Trophoblast cell (in vitro differentiated cells and primary cell): ENCODE measurements around the gene GUCD1.
A peak's percentile ranks its signal among the peaks of the same experiment; 100 is the strongest.

ENCODE experiments used
- DNase-seq, 2 donors: peaks; one replicate each; pipeline ENCODE4 v3.0.0-alpha.2; 2016
- H2AFZ ChIP-seq: 2 replicates; pipeline ENCODE4 v1.6.1; 2013; ENCODE audit warnings: low read length, moderate library complexity, mild to moderate bottlenecking; ENCODE audit not compliant: insufficient read depth, poor library complexity
- H2AK5ac ChIP-seq: 2 replicates; pipeline ENCODE4 v1.6.1; 2013; ENCODE audit warnings: mild to moderate bottlenecking, low read length
- H2BK120ac ChIP-seq: 2 replicates; pipeline ENCODE4 v1.6.1; 2013; ENCODE audit warnings: low read length, mild to moderate bottlenecking, moderate library complexity; ENCODE audit not compliant: insufficient read depth, poor library complexity
- H2BK12ac ChIP-seq: 2 replicates; pipeline ENCODE4 v1.6.1; 2013; ENCODE audit warnings: mild to moderate bottlenecking, low read length, moderate library complexity
- H2BK5ac ChIP-seq: 2 replicates; pipeline ENCODE4 v1.6.1; 2013; ENCODE audit warnings: low read length, low read depth, moderate library complexity, mild to moderate bottlenecking; ENCODE audit not compliant: poor library complexity
- H3K14ac ChIP-seq: 2 replicates; pipeline ENCODE4 v1.6.1; 2013; ENCODE audit warnings: mild to moderate bottlenecking, low read length
- H3K18ac ChIP-seq: 2 replicates; pipeline ENCODE4 v1.6.1; 2013; ENCODE audit warnings: mild to moderate bottlenecking, low read length
- H3K23ac ChIP-seq: 2 replicates; pipeline ENCODE4 v1.6.1; 2013; ENCODE audit warnings: low read length
- H3K27ac ChIP-seq: 2 replicates; pipeline ENCODE4 v1.5.1; 2013; ENCODE audit warnings: low read depth, mild to moderate bottlenecking, inconsistent platforms, low read length, moderate library complexity
- H3K27me3 ChIP-seq: 2 replicates; pipeline ENCODE4 v1.6.1; 2013; ENCODE audit warnings: inconsistent platforms, mild to moderate bottlenecking, low read length, moderate library complexity; ENCODE audit not compliant: insufficient read depth
- H3K36me3 ChIP-seq, 2 experiments: 1 replicate in 1 of 2; 2 replicates in 1 of 2; pipeline ENCODE4 v1.6.1; 2013; ENCODE audit warnings: low read length in 2 of 2, mild to moderate bottlenecking in 2 of 2, moderate library complexity in 1 of 2; ENCODE audit not compliant: insufficient read depth in 2 of 2, control insufficient read depth in 1 of 2
- H3K4ac ChIP-seq: 2 replicates; pipeline ENCODE4 v1.6.1; 2013; ENCODE audit warnings: low read depth, mild to moderate bottlenecking, low read length, moderate library complexity
- H3K4me1 ChIP-seq, 2 experiments: 1 replicate in 1 of 2; 2 replicates in 1 of 2; pipeline ENCODE4 v1.6.1; 2013; ENCODE audit warnings: low read length in 2 of 2, mild to moderate bottlenecking in 2 of 2, moderate library complexity in 1 of 2; ENCODE audit not compliant: insufficient read depth in 2 of 2, control insufficient read depth in 1 of 2
- H3K4me2 ChIP-seq: 2 replicates; pipeline ENCODE4 v1.6.1; 2013; ENCODE audit warnings: inconsistent platforms, mild to moderate bottlenecking, low read length, moderate library complexity
- H3K4me3 ChIP-seq: 2 replicates; pipeline ENCODE4 v1.5.1; 2013; ENCODE audit warnings: mild to moderate bottlenecking, low read depth, low read length, inconsistent platforms
- H3K79me1 ChIP-seq: one replicate; pipeline ENCODE4 v1.6.1; 2013; ENCODE audit warnings: low read length
- H3K79me2 ChIP-seq: 2 replicates; pipeline ENCODE4 v1.6.1; 2013; ENCODE audit warnings: low read length, mild to moderate bottlenecking; ENCODE audit not compliant: control insufficient read depth, insufficient read depth, poor library complexity
- H3K9ac ChIP-seq: 2 replicates; pipeline ENCODE4 v1.6.1; 2013; ENCODE audit warnings: mild to moderate bottlenecking, low read length
- H3K9me3 ChIP-seq: 2 replicates; pipeline ENCODE4 v1.6.1; 2013; ENCODE audit warnings: low read depth, mild to moderate bottlenecking, control low read depth, inconsistent platforms, low read length; ENCODE audit not compliant: insufficient read depth
- H4K12ac ChIP-seq: 2 replicates; pipeline ENCODE4 v1.6.1; 2013; ENCODE audit warnings: low read depth, mild to moderate bottlenecking, low read length, moderate library complexity
- H4K8ac ChIP-seq: 2 replicates; pipeline ENCODE4 v1.6.1; 2013; ENCODE audit warnings: low read depth, mild to moderate bottlenecking, low read length, moderate library complexity
- H4K91ac ChIP-seq: one replicate; pipeline ENCODE4 v1.6.1; 2013; ENCODE audit warnings: low read depth, mild to moderate bottlenecking, low read length, moderate library complexity
- WGBS: extraction: QIAGEN DNeasy Blood & Tissue Kit; methylation state at CpG from one replicate; pipeline ENCODE4 v1.1.7; 2013; ENCODE audit warnings: missing lambda C conversion rate; ENCODE audit not compliant: insufficient read length, insufficient coverage; ENCODE audit errors: extremely low coverage; 5-methylcytosine and 5-hydroxymethylcytosine counted together

Gene GUCD1

GRCh38 chr22:24576778-24577177 is 21.8 kb upstream of the GUCD1 start:
- no peak overlapping the region for H2AK5ac ChIP-seq

GRCh38 chr22:24571266-24571665 is 16.3 kb upstream of the GUCD1 start:
- Histone ChIP-seq H3K4me3 (no peak overlapping the region), H3K79me1 (no peaks in the 10 kb centered on the region), H3K23ac (no peak overlapping the region), H3K27ac (no peak overlapping the region), H3K9ac (no peak overlapping the region), H3K9me3 (no peaks in the 10 kb centered on the region), H2BK120ac (no peak overlapping the region), H3K27me3 (no peaks in the 10 kb centered on the region), H2AFZ (no peak overlapping the region), H4K12ac (no peak overlapping the region), H3K79me2 (no peaks in the 10 kb centered on the region), H3K4me1 (no peaks in the 10 kb centered on the region), H4K91ac (no peak overlapping the region), H2BK5ac (no peak overlapping the region), H3K36me3 (peaks cover 41 to 64% of the 10 kb centered on the region in 2 experiments), H4K8ac (no peak overlapping the region), H2AK5ac (no peak overlapping the region), H3K4ac (no peak overlapping the region), H3K4me2 (no peak overlapping the region), H3K18ac (no peak overlapping the region), H3K14ac (no peak overlapping the region), H2BK12ac (no peak overlapping the region)
- WGBS = no CpG with 5 or more reads among the region's 7 CpGs
- DNase-seq = no peak

More at GRCh38 chr22:24576778-24577177, 21.8 kb upstream of the GUCD1 start:
- Histone ChIP-seq H3K4me1 (no peaks in the 10 kb centered on the region), H2BK5ac (no peak overlapping the region), H3K14ac (no peak overlapping the region), H3K9ac (no peak overlapping the region), H2BK120ac (no peak overlapping the region), H3K4me2 (no peak overlapping the region), H3K27me3 (no peaks in the 10 kb centered on the region), H3K79me2 (no peaks in the 10 kb centered on the region), H4K8ac (no peak overlapping the region), H2BK12ac (no peak overlapping the region), H3K4ac (no peak overlapping the region), H3K9me3 (no peaks in the 10 kb centered on the region), H3K23ac (no peak overlapping the region), H3K79me1 (no peaks in the 10 kb centered on the region), H3K36me3 (peaks cover 25 to 28% of the 10 kb centered on the region in 2 experiments), H2AFZ (no peak overlapping the region), H3K4me3 (no peak overlapping the region), H4K12ac (no peak overlapping the region), H3K27ac (no peak overlapping the region), H3K18ac (no peak overlapping the region), H4K91ac (no peak overlapping the region)
- WGBS = no CpG with 5 or more reads among the region's 1 CpG
- no peak for DNase-seq

GRCh38 chr22:24567668-24568067 is 12.7 kb upstream of the GUCD1 start:
- no peak overlapping the region for H3K4me2 ChIP-seq
- WGBS = no CpG with 5 or more reads among the region's 10 CpGs
- H4K8ac ChIP-seq = no peak overlapping the region
- H2BK120ac ChIP-seq = no peak overlapping the region
- no peak overlapping the region for H2AK5ac ChIP-seq
- H2BK5ac ChIP-seq = no peak overlapping the region
- no peaks in the 10 kb centered on the region for H3K27me3 ChIP-seq
- H3K27ac ChIP-seq = no peak overlapping the region
- DNase-seq = no peak
- H3K14ac ChIP-seq = no peak overlapping the region
- H3K4me3 ChIP-seq = no peak overlapping the region
- no peak overlapping the region for H2AFZ ChIP-seq
- no peaks in the 10 kb centered on the region for H3K79me1 ChIP-seq
- no peak overlapping the region for H3K23ac ChIP-seq
- no peak overlapping the region for H2BK12ac ChIP-seq
- H3K4me1 ChIP-seq = no peaks in the 10 kb centered on the region
- no peak overlapping the region for H4K91ac ChIP-seq
- H3K18ac ChIP-seq = peak overlapping the region; percentile 17
- H3K9ac ChIP-seq = no peak overlapping the region
- H4K12ac ChIP-seq = no peak overlapping the region
- no peak overlapping the region for H3K4ac ChIP-seq
- H3K9me3 ChIP-seq = no peaks in the 10 kb centered on the region
- H3K36me3 ChIP-seq = peaks cover 36 to 65% of the 10 kb centered on the region in 2 experiments
- H3K79me2 ChIP-seq = no peaks in the 10 kb centered on the region

GRCh38 chr22:24566899-24567511 is 12.1 kb upstream of the GUCD1 start:
- no peak overlapping the region for H2AFZ ChIP-seq
- H3K4me3 ChIP-seq = no peak overlapping the region
- H4K8ac ChIP-seq = no peak overlapping the region
- no peak overlapping the region for H4K12ac ChIP-seq
- no peak overlapping the region for H3K4ac ChIP-seq
- H3K4me1 ChIP-seq = no peaks in the 10 kb centered on the region
- no peak overlapping the region for H2BK5ac ChIP-seq
- H3K18ac ChIP-seq = no peak overlapping the region
- no peaks in the 10 kb centered on the region for H3K9me3 ChIP-seq
- H3K27me3 ChIP-seq = no peaks in the 10 kb centered on the region
- H3K79me1 ChIP-seq = no peaks in the 10 kb centered on the region
- no peak overlapping the region for H2BK120ac ChIP-seq
- H3K36me3 ChIP-seq = peaks cover 32 to 58% of the 10 kb centered on the region in 2 experiments
- H3K9ac ChIP-seq = no peak overlapping the region
- no peak overlapping the region for H3K14ac ChIP-seq
- no peak overlapping the region for H3K27ac ChIP-seq
- DNase-seq = no peak
- H3K4me2 ChIP-seq = no peak overlapping the region
- H3K23ac ChIP-seq = no peak overlapping the region
- no peak overlapping the region for H4K91ac ChIP-seq
- H2BK12ac ChIP-seq = no peak overlapping the region
- no peaks in the 10 kb centered on the region for H3K79me2 ChIP-seq
- no peak overlapping the region for H2AK5ac ChIP-seq
- WGBS = no CpG with 5 or more reads among the region's 8 CpGs
